GM18873 (cell line): ENCODE results near the gene ZFP36L1.

Experiments used
- ATAC-seq: cut with Tn5 transposase; IDR thresholded peaks from one replicate; pipeline ENCODE4 v1.9.1; 2021; ENCODE audit warnings: mild to moderate bottlenecking, moderate library complexity, moderate number of reproducible peaks; ENCODE audit not compliant: unreplicated experiment, low FRiP score

Gene ZFP36L1

GRCh38 chr14:68747393-68747792 lies 45.5 kb downstream of the ZFP36L1 start:
- ATAC-seq, result no peak

GRCh38 chr14:68744613-68745012 lies 48.3 kb downstream of the ZFP36L1 start:
- no peak for ATAC-seq

GRCh38 chr14:68741839-68742470 lies 50.9 kb downstream of the ZFP36L1 start:
- peak; percentile 57 for ATAC-seq

GRCh38 chr14:68741477-68741791 lies 51.4 kb downstream of the ZFP36L1 start:
- no peak for ATAC-seq

GRCh38 chr14:68740788-68741476 lies 51.9 kb downstream of the ZFP36L1 start:
- no peak for ATAC-seq

GRCh38 chr14:68739701-68740100 lies 53.2 kb downstream of the ZFP36L1 start:
- no peak for ATAC-seq

- ATAC-seq, result no peak
Measured at GRCh38 chr14:68738559-68738958, 54.3 kb downstream of the ZFP36L1 start.
